H9 (cell line): ENCODE measurements around the gene RGL2. TPM values are rescaled to one million over a fixed set of nuclear protein-coding genes. Genes with fewer than 3 reads are reported as not detected.

Experiments used
- DNase-seq: peaks from one replicate; pipeline ENCODE4 v3.0.0-alpha.2; 2017
- H2AFZ ChIP-seq: one replicate; pipeline ENCODE4 v1.6.1; 2013; ENCODE audit warnings: mild to moderate bottlenecking, low read length, control low read depth, moderate library complexity
- H2AK5ac ChIP-seq: 2 replicates; pipeline ENCODE4 v1.6.1; 2013; ENCODE audit warnings: low read length, control low read depth, mixed read lengths; ENCODE audit not compliant: insufficient read length
- H2BK120ac ChIP-seq: one replicate; pipeline ENCODE4 v1.6.1; 2013; ENCODE audit warnings: low read depth, mild to moderate bottlenecking, low read length, control low read depth, inconsistent platforms; ENCODE audit not compliant: poor library complexity, severe bottlenecking
- H2BK12ac ChIP-seq: 2 replicates; pipeline ENCODE4 v1.6.1; 2013; ENCODE audit warnings: low read length, control low read depth, mixed read lengths, low read depth; ENCODE audit not compliant: insufficient read length
- H2BK15ac ChIP-seq: 2 replicates; pipeline ENCODE4 v1.6.1; 2013; ENCODE audit warnings: low read depth, low read length, control low read depth
- H2BK20ac ChIP-seq: one replicate; pipeline ENCODE4 v1.6.1; 2013; ENCODE audit warnings: low read depth, mild to moderate bottlenecking, low read length, control low read depth, inconsistent platforms; ENCODE audit not compliant: poor library complexity, severe bottlenecking
- H2BK5ac ChIP-seq: 2 replicates; pipeline ENCODE4 v1.6.1; 2013; ENCODE audit warnings: low read length, control low read depth, mixed read lengths; ENCODE audit not compliant: insufficient read length
- H3K14ac ChIP-seq: 2 replicates; pipeline ENCODE4 v1.6.1; 2013; ENCODE audit warnings: low read length, control low read depth; ENCODE audit not compliant: insufficient read depth
- H3K18ac ChIP-seq: 2 replicates; pipeline ENCODE4 v1.6.1; 2013; ENCODE audit warnings: low read depth, mild to moderate bottlenecking, mixed read lengths, low read length, control low read depth; ENCODE audit not compliant: insufficient read length
- H3K23ac ChIP-seq: 2 replicates; pipeline ENCODE4 v1.6.1; 2013; ENCODE audit warnings: low read length, control low read depth, mixed read lengths, low read depth; ENCODE audit not compliant: insufficient read length
- H3K23me2 ChIP-seq: 2 replicates; pipeline ENCODE4 v1.6.1; 2013; ENCODE audit warnings: low read depth, mild to moderate bottlenecking, mixed read lengths, low read length, control low read depth; ENCODE audit not compliant: insufficient read length, poor library complexity, severe bottlenecking
- H3K27ac ChIP-seq: 2 replicates; pipeline ENCODE4 v1.5.1; 2013; ENCODE audit warnings: low read length, control low read depth, mixed read lengths, low read depth; ENCODE audit not compliant: insufficient read length
- H3K27me3 ChIP-seq: 2 replicates; pipeline ENCODE4 v1.6.1; 2013; ENCODE audit warnings: low read length, control low read depth, inconsistent platforms; ENCODE audit not compliant: insufficient read depth
- H3K4ac ChIP-seq: 2 replicates; pipeline ENCODE4 v1.6.1; 2013; ENCODE audit warnings: low read depth, mild to moderate bottlenecking, control low read depth, inconsistent platforms, low read length, moderate library complexity
- H3K4me1 ChIP-seq: 2 replicates; pipeline ENCODE4 v1.6.1; 2013; ENCODE audit warnings: low read length, control low read depth, inconsistent platforms; ENCODE audit not compliant: insufficient read depth
- H3K4me2 ChIP-seq: 2 replicates; pipeline ENCODE4 v1.6.1; 2013; ENCODE audit warnings: low read length, control low read depth, mixed read lengths; ENCODE audit not compliant: insufficient read length, insufficient read depth
- H3K56ac ChIP-seq: 2 replicates; pipeline ENCODE4 v1.6.1; 2013; ENCODE audit warnings: low read depth, mild to moderate bottlenecking, mixed read lengths, low read length, control low read depth; ENCODE audit not compliant: insufficient read length
- H3K79me1 ChIP-seq: 2 replicates; pipeline ENCODE4 v1.6.1; 2013; ENCODE audit warnings: low read depth, mild to moderate bottlenecking, moderate library complexity, low read length, control low read depth, inconsistent platforms; ENCODE audit not compliant: insufficient read depth, poor library complexity, severe bottlenecking
- H3K79me2 ChIP-seq: 2 replicates; pipeline ENCODE4 v1.6.1; 2013; ENCODE audit warnings: low read length, control low read depth, inconsistent platforms; ENCODE audit not compliant: insufficient read depth
- H3K9ac ChIP-seq: 2 replicates; pipeline ENCODE4 v1.6.1; 2013; ENCODE audit warnings: low read length, control low read depth, mixed read lengths; ENCODE audit not compliant: insufficient read length; ENCODE audit errors: extremely low read depth
- H3K9me3 ChIP-seq: one replicate; pipeline ENCODE4 v1.6.1; 2013; ENCODE audit warnings: low read depth, low read length, inconsistent platforms; ENCODE audit not compliant: control insufficient read depth
- H3T11ph ChIP-seq: one replicate; pipeline ENCODE4 v1.6.1; 2013; ENCODE audit warnings: mild to moderate bottlenecking, low read length, control low read depth, inconsistent platforms
- H4K20me1 ChIP-seq: one replicate; pipeline ENCODE4 v1.6.1; 2013; ENCODE audit not compliant: control insufficient read depth, insufficient read length, insufficient read depth
- H4K5ac ChIP-seq: 2 replicates; pipeline ENCODE4 v1.6.1; 2013; ENCODE audit warnings: low read depth, mild to moderate bottlenecking, mixed read lengths, low read length, control low read depth; ENCODE audit not compliant: insufficient read length
- H4K8ac ChIP-seq: replicated peaks from 2 replicates; pipeline ENCODE4 v1.6.1; 2013; ENCODE audit warnings: low read length, control low read depth, mixed read lengths, low read depth; ENCODE audit not compliant: insufficient read length
- H4K91ac ChIP-seq: 2 replicates; pipeline ENCODE4 v1.6.1; 2013; ENCODE audit warnings: low read depth, mild to moderate bottlenecking, moderate library complexity, mixed read lengths, low read length, control low read depth; ENCODE audit not compliant: insufficient read length
- H3K27ac Mint-ChIP-seq, 3 experiments: 2 replicates in 2 of 3; 3 replicates in 1 of 3; pipeline ENCODE4 v1.8.0; 2020 to 2021; ENCODE audit warnings: mixed read lengths in 3 of 3, mild to moderate bottlenecking in 1 of 3, moderate library complexity in 1 of 3
- H3K27me3 Mint-ChIP-seq: 2 replicates; pipeline ENCODE4 v1.8.0; 2021; ENCODE audit warnings: low read depth, mild to moderate bottlenecking, moderate library complexity, mixed read lengths
- H3K36me3 Mint-ChIP-seq, 3 experiments: 2 replicates in 2 of 3; 3 replicates in 1 of 3; pipeline ENCODE4 v1.8.0; 2020 to 2021; ENCODE audit warnings: low read depth in 3 of 3, mixed read lengths in 3 of 3; ENCODE audit not compliant: insufficient read depth in 1 of 3
- H3K4me1 Mint-ChIP-seq, 2 experiments: 2 replicates each; pipeline ENCODE4 v1.8.0; 2020; ENCODE audit warnings: mixed read lengths in 2 of 2
- H3K4me3 Mint-ChIP-seq, 2 experiments: 2 replicates in 1 of 2; 3 replicates in 1 of 2; pipeline ENCODE4 v1.8.0; 2020 to 2021; ENCODE audit warnings: mild to moderate bottlenecking in 2 of 2, mixed read lengths in 2 of 2, moderate library complexity in 1 of 2
- H3K9me3 Mint-ChIP-seq, 2 experiments: 2 replicates in 1 of 2; 3 replicates in 1 of 2; pipeline ENCODE4 v1.8.0; 2020; ENCODE audit warnings: mild to moderate bottlenecking in 2 of 2, mixed read lengths in 2 of 2, moderate library complexity in 1 of 2
- WGBS: extraction: QIAGEN DNeasy Blood & Tissue Kit; methylation state at CpG from one replicate; pipeline ENCODE4 v1.1.7; 2013; ENCODE audit warnings: missing lambda C conversion rate, low lambda C conversion rate, mixed read lengths; ENCODE audit not compliant: insufficient read length; ENCODE audit errors: extremely low coverage; 5-methylcytosine and 5-hydroxymethylcytosine counted together
- total RNA-seq: library from RNA; stranded (reverse); gene quantifications from 2 replicates; pipeline ENCODE4 v1.2.1, GENCODE V29; 2021
- TF ChIP-seq, protein P1 (sequence below): fragments of 200-600 bp; sonication (generic); conservative IDR thresholded peaks from 3 replicates; pipeline ENCODE4 v1.8.0; 2021; ENCODE audit warnings: antibody characterized with exemption, mild to moderate bottlenecking

Gene RGL2
- total RNA-seq, 1 experiment from 2014 or later = 74.3 TPM

DNA sequence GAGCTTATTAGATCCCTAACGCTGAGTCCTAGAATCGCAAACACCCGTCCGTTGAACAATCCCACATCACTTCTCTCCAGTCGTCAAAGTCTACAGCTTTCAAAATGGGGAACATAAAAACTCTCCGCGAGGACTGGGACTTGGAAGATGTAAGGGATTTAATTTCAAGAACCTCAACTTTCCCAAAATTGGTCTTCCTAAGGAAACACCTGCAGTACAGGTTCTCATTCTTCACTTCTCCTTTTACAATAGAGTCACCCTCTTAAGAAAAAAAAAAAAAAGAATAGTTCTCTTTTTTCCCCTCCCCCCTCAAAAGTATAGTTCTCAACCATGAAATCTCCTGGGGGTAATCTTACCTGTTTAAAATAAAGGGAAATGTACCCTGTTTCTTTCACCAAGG is 25.4 kb upstream of the RGL2 start:
- H2BK120ac ChIP-seq = no peak overlapping the region
- H3K9ac ChIP-seq = peak overlapping the region; percentile 53
- peak overlapping the region; percentile 95 to 100 for H3K4me3 Mint-ChIP-seq
- TF ChIP-seq, protein P1, sequence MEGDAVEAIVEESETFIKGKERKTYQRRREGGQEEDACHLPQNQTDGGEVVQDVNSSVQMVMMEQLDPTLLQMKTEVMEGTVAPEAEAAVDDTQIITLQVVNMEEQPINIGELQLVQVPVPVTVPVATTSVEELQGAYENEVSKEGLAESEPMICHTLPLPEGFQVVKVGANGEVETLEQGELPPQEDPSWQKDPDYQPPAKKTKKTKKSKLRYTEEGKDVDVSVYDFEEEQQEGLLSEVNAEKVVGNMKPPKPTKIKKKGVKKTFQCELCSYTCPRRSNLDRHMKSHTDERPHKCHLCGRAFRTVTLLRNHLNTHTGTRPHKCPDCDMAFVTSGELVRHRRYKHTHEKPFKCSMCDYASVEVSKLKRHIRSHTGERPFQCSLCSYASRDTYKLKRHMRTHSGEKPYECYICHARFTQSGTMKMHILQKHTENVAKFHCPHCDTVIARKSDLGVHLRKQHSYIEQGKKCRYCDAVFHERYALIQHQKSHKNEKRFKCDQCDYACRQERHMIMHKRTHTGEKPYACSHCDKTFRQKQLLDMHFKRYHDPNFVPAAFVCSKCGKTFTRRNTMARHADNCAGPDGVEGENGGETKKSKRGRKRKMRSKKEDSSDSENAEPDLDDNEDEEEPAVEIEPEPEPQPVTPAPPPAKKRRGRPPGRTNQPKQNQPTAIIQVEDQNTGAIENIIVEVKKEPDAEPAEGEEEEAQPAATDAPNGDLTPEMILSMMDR = no peak
- H3K23me2 ChIP-seq = peaks cover 18% of the 10 kb centered on the region
- H4K20me1 ChIP-seq = no peaks in the 10 kb centered on the region
- no peak overlapping the region for H3K27ac ChIP-seq
- no peak overlapping the region for H3K14ac ChIP-seq
- no CpG with 5 or more reads among the region's 7 CpGs for WGBS
- no peak overlapping the region for H3K4ac ChIP-seq
- H3K9me3 Mint-ChIP-seq = peaks cover 0 to 3% of the 10 kb centered on the region in 2 experiments; a peak in 3 of 5 replicates
- H3K4me1 ChIP-seq = peaks cover 9% of the 10 kb centered on the region; the same call in 1 of the 2 replicates
- H2AK5ac ChIP-seq = no peak overlapping the region
- no peak overlapping the region for H2BK12ac ChIP-seq
- peak overlapping the region; percentile 60 for H2AFZ ChIP-seq
- H2BK20ac ChIP-seq = no peak overlapping the region
- DNase-seq = no peak
- H3K27me3 ChIP-seq = no peaks in the 10 kb centered on the region
- H3K4me1 Mint-ChIP-seq = peaks cover 38 to 42% of the 10 kb centered on the region in 2 experiments
- no peaks in the 10 kb centered on the region for H3K9me3 ChIP-seq
- H3K27me3 Mint-ChIP-seq = no peaks in the 10 kb centered on the region; the same call in 1 of the 2 replicates
- no peak overlapping the region for H4K5ac ChIP-seq
- no peak overlapping the region for H4K8ac ChIP-seq
- H3K4me2 ChIP-seq = peak overlapping the region; percentile 93
- peaks cover 24 to 27% (median 27%) of the 10 kb centered on the region in 3 experiments for H3K36me3 Mint-ChIP-seq
- H3T11ph ChIP-seq = no peak overlapping the region
- H3K27ac Mint-ChIP-seq = no peak overlapping the region; a peak in 1 of 7 replicates
- no peak overlapping the region for H3K56ac ChIP-seq
- H2BK5ac ChIP-seq = no peak overlapping the region
- no peak overlapping the region for H3K18ac ChIP-seq
- peaks cover 7% of the 10 kb centered on the region for H3K79me1 ChIP-seq
- no peak overlapping the region for H4K91ac ChIP-seq
- H2BK15ac ChIP-seq = no peak overlapping the region
- no peak overlapping the region for H3K23ac ChIP-seq
- H3K79me2 ChIP-seq = peaks cover 8% of the 10 kb centered on the region; the same call in 1 of the 2 replicates
